Activated CD4-positive, alpha-beta T cell treated with anti-CD3 and anti-CD28 coated beads, Interleukin-2, amount 10 ng/mL, durations not matched to agents 7 days and 5 days (primary cell): Measurements from ENCODE around the gene GALNTL6. TPM values are rescaled to one million over a fixed set of nuclear protein-coding genes. Genes with fewer than 3 reads are reported as not detected.

Source experiments
- CTCF ChIA-PET: fragments of 350-600 bp; sonication (Branson Sonifier 250); formaldehyde crosslinking; loops from one replicate; lab custom pipeline; 2021; ENCODE audit warnings: antibody characterized with exemption; lab: Charles Lee
- POLR2A ChIA-PET: fragments of 350-600 bp; sonication (Branson Sonifier 250); formaldehyde crosslinking; loops from one replicate; lab custom pipeline; 2021; ENCODE audit warnings: antibody characterized with exemption; lab: Charles Lee
- DNase-seq: peaks from one replicate; pipeline ENCODE4 v3.0.0-alpha.2; 2020
- H3K27ac Mint-ChIP-seq: one replicate; pipeline ENCODE4 v1.8.0; 2021; ENCODE audit warnings: mild to moderate bottlenecking, moderate library complexity, mixed read lengths
- H3K27me3 Mint-ChIP-seq: one replicate; pipeline ENCODE4 v1.8.0; 2021; ENCODE audit warnings: mixed read lengths
- H3K36me3 Mint-ChIP-seq: one replicate; pipeline ENCODE4 v1.8.0; 2021; ENCODE audit warnings: low read depth, mixed read lengths
- H3K4me1 Mint-ChIP-seq: one replicate; pipeline ENCODE4 v1.8.0; 2021; ENCODE audit warnings: mixed read lengths
- H3K4me3 Mint-ChIP-seq: one replicate; pipeline ENCODE4 v1.8.0; 2021; ENCODE audit warnings: mild to moderate bottlenecking, moderate library complexity, mixed read lengths
- H3K9me3 Mint-ChIP-seq: one replicate; pipeline ENCODE4 v1.8.0; 2021; ENCODE audit warnings: mixed read lengths
- total RNA-seq, 2 experiments: library from RNA; stranded (reverse); gene quantifications; one replicate each; pipeline ENCODE4 v1.2.3, GENCODE V29; 2021

The GALNTL6 gene
- total RNA-seq, 2 experiments from 2014 or later = not detected

DNA sequence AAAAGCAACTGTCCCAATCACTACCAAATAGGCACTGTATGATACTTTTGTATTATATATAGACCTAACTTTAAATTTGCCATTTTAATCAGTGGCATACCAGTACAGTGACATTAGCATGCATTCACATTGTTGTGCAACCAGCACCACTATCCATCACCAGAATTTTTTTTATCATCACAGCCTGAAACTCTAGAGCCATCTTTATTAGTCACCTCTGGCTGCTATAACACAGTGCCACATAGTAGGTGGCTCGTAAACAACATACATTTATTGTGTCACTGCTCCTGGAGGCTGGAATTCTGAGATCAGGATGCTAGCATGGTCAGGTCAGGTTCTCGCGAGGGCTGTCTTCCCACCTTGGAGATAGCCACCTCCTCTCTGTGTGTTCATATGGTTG is 1167.0 kb downstream of the GALNTL6 start:
- H3K27me3 Mint-ChIP-seq = no peaks in the 10 kb centered on the region
- ChIA-PET POLR2A (no interaction called here), CTCF (no interaction called here)
- no peaks in the 10 kb centered on the region for H3K36me3 Mint-ChIP-seq
- no peaks in the 10 kb centered on the region for H3K4me1 Mint-ChIP-seq
- H3K9me3 Mint-ChIP-seq = no peaks in the 10 kb centered on the region
- DNase-seq = no peak
- no peak overlapping the region for H3K27ac Mint-ChIP-seq
- no peak overlapping the region for H3K4me3 Mint-ChIP-seq

DNA sequence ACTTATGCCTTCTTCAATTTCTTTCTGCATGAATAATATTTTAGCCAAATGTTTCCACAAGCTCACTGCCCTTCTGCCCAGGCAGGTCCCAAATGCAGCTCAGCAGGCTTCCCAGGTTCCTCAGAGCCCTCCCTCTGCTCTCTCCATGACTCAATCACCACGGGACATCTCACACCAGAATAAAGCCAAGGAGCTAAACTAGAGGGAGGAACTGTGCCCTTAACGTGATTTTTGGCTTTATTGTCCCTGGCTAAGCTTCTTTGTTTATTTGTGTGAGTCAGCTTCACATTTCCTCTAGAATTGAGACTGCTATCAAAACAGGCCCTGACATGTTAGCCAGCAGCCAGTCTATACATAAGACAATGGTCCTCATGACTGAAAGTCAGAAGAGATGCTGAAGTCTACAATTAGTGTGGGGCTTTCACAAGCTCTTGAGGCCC is 1169.0 kb downstream of the GALNTL6 start:
- H3K36me3 Mint-ChIP-seq = no peaks in the 10 kb centered on the region
- H3K4me3 Mint-ChIP-seq = no peak overlapping the region
- no peak overlapping the region for H3K27ac Mint-ChIP-seq
- POLR2A ChIA-PET = no interaction called here
- peaks cover 2% of the 10 kb centered on the region for H3K27me3 Mint-ChIP-seq
- H3K9me3 Mint-ChIP-seq = no peaks in the 10 kb centered on the region
- no peaks in the 10 kb centered on the region for H3K4me1 Mint-ChIP-seq
- no peak for DNase-seq
- CTCF ChIA-PET = interaction anchor here (1.1 kb wide), 1 partner anchor 8 kb away, joined by 3 read pairs; no protein-coding TSS in a partner anchor

DNA sequence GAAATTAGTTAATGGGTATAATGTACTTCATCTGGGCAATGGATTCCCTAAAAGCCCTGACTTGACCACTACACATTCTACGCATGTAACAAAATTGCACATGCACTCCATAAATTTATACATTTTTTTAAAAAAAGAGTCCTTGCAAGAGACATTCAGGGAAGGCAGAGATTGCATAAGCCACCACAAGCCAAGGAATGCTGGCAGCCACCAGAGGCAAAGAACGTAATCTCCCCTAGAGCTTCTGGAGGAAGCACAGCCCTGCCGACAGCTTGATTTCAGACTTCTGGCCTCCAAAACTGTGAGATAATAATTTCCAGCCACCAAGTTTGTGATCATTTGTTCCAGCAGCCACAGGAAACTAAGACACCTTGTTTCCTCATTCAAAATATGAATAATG is 1169.8 kb downstream of the GALNTL6 start:
- DNase-seq = no peak
- Mint-ChIP-seq H3K9me3 (no peaks in the 10 kb centered on the region), H3K4me1 (no peaks in the 10 kb centered on the region), H3K4me3 (no peak overlapping the region), H3K36me3 (no peaks in the 10 kb centered on the region), H3K27ac (no peak overlapping the region), H3K27me3 (peaks cover 2% of the 10 kb centered on the region)
- CTCF ChIA-PET = interaction anchor here (1.1 kb wide), 1 partner anchor 9 kb away, joined by 3 read pairs; no protein-coding TSS in a partner anchor
- POLR2A ChIA-PET = no interaction called here

DNA sequence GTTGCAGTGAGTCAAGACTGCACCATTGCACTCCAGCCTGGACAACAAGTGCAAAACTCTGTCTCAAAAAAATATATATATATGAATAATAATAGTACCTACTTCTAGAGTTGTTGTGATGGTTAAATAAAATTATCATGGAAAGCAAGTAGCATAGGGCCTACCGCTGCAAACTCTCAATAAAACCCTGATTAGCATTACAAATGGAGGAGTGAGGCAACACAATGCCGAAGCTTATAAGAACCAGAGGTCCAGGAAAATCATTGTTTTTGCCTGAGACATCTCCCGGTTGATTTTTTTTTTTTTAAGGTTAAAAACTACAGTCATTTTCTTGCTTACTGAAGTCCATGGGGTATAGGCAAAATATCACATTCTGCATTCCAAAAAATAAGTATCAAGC is 1170.4 kb downstream of the GALNTL6 start:
- no peaks in the 10 kb centered on the region for H3K4me1 Mint-ChIP-seq
- POLR2A ChIA-PET = no interaction called here

DNA sequence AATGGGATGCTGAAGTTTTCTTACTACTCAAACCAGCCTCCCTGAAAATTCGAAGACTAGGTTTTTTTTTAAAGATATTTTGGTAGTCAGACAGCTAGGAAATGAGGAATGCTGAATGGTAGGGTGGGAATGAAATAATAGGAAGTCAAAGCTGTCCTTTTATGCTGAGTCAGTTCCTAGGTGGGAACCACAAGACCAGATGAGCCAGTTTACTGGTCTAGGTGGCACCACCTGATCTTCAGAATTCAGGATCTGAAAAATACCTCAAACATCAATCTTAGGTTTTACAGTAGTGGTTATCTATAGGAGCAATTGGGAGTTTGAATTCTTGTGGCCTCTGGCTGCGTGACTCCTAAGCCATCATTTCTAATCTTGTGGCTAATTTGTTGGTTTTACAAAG is 1172.3 kb downstream of the GALNTL6 start:
- Mint-ChIP-seq H3K36me3 (no peaks in the 10 kb centered on the region), H3K4me3 (no peak overlapping the region), H3K4me1 (no peaks in the 10 kb centered on the region), H3K27me3 (peaks cover 2% of the 10 kb centered on the region), H3K9me3 (no peaks in the 10 kb centered on the region), H3K27ac (no peak overlapping the region)
- CTCF ChIA-PET = no interaction called here
- DNase-seq = no peak
- POLR2A ChIA-PET = no interaction called here

More for the DNA sequence above, 1170.4 kb downstream of the GALNTL6 start:
- H3K4me3 Mint-ChIP-seq = no peak overlapping the region
- no peaks in the 10 kb centered on the region for H3K9me3 Mint-ChIP-seq
- CTCF ChIA-PET = no interaction called here
- H3K27me3 Mint-ChIP-seq = peaks cover 2% of the 10 kb centered on the region
- no peaks in the 10 kb centered on the region for H3K36me3 Mint-ChIP-seq
- no peak overlapping the region for H3K27ac Mint-ChIP-seq
- no peak for DNase-seq

DNA sequence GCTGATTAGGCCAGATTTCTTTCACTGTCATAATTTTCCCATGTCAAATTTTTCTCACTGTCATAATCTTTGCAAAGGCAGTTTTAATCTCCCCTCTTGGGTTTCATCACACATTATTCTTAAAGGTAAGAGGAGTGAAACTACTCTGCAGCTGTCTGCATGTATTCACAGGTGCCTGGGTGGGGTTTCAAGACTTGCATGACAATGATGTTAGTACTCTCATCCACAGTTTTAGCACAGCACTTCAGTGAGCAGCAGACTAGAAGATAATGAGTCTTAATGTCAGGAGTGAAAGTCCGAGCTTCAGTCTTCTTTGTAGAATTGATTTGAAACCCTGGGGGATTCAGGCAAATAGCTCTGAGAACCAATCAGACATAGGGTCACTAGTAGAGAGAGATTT is 1172.9 kb downstream of the GALNTL6 start:
- Mint-ChIP-seq H3K36me3 (no peaks in the 10 kb centered on the region), H3K4me1 (no peaks in the 10 kb centered on the region), H3K4me3 (no peak overlapping the region), H3K27ac (no peak overlapping the region), H3K9me3 (no peaks in the 10 kb centered on the region), H3K27me3 (peaks cover 2% of the 10 kb centered on the region)
- ChIA-PET CTCF (no interaction called here), POLR2A (no interaction called here)
- DNase-seq = no peak

DNA sequence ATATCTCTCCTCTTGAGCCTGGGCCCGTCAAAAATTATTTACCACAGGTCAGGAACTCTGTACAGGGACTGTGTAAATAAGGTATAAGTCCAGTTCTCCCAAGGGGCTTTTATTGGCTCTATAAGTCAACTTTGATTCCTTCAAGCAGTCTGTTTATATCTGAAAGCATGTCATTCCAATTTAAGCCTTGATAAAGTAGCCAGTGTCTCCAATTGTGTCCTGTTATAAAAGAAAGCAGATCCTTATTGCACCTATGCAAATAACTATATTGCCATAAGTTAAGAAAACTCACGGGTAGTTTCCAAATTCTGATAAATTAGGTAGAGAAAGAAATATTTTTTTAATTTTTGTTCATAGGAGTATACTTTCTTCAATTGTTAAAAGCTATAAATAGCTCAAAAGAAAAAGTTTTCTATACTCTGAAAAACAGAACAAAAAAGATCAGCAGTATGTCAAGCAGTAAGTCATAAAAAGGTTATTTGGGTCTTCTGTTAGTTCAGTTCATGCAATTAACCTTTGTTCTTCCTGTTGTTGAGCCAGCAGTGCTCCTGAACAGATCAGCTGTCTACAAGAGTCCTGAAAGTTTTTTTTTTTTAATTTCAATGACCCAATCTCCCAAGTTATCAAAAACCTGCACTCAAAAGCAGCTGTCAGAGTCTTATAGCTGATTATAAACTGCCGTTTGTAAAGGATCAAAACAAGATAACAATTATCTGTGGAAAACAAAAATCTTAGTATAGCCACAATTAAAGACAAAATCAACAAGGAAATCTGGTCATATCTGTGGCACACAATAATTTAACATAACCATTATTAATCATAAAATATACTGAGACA is 1177.0 kb downstream of the GALNTL6 start:
- H3K4me1 Mint-ChIP-seq = no peaks in the 10 kb centered on the region
- H3K4me3 Mint-ChIP-seq = no peak overlapping the region
- H3K27ac Mint-ChIP-seq = no peak overlapping the region
- CTCF ChIA-PET = interaction anchor here (0.5 kb wide), 1 partner anchor 225 kb away, joined by 4 read pairs; no protein-coding TSS in a partner anchor
- peaks cover 2% of the 10 kb centered on the region for H3K27me3 Mint-ChIP-seq
- H3K36me3 Mint-ChIP-seq = no peaks in the 10 kb centered on the region
- POLR2A ChIA-PET = no interaction called here
- DNase-seq = no peak
- H3K9me3 Mint-ChIP-seq = no peaks in the 10 kb centered on the region

DNA sequence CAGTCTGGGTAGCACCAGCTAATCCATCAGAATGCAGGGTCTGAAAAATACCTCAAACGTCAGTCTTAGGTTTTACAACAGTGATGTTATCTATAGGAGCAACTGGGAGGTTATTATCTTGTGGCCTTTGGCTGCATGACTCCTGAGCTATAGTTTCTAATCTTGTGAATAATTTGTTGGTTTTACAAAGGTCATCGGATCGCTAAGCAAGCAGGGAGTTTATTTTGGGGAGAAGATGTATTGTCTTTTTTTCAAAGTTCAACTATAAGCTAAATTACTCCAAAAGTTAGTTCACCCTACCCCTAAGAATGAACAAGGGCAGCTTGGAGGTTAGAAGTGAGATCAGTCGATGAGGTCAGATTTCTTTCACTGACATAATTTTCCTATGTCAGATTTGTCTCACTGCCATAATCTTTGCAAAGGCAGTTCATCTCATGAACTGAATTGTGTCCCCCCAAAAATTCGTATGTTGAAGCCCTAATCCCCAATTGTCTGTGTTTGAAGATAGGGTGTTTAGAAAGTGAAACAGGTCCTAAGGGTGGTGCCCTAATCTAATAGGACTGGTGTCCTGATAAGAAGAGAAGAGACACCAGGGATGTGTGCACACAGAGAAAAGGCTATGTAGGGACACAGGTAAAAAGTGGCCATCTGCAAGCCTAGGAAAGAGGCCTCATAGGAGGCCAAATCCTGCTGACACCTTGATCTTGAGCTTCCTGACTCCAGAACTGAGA is 1179.6 kb downstream of the GALNTL6 start:
- POLR2A ChIA-PET = no interaction called here
- Mint-ChIP-seq H3K4me3 (no peak overlapping the region), H3K4me1 (no peaks in the 10 kb centered on the region), H3K9me3 (no peaks in the 10 kb centered on the region), H3K27ac (no peak overlapping the region), H3K36me3 (no peaks in the 10 kb centered on the region), H3K27me3 (no peaks in the 10 kb centered on the region)
- no peak for DNase-seq
- CTCF ChIA-PET = interaction anchor here (1.0 kb wide), 1 partner anchor 11 kb away, joined by 3 read pairs; no protein-coding TSS in a partner anchor

DNA sequence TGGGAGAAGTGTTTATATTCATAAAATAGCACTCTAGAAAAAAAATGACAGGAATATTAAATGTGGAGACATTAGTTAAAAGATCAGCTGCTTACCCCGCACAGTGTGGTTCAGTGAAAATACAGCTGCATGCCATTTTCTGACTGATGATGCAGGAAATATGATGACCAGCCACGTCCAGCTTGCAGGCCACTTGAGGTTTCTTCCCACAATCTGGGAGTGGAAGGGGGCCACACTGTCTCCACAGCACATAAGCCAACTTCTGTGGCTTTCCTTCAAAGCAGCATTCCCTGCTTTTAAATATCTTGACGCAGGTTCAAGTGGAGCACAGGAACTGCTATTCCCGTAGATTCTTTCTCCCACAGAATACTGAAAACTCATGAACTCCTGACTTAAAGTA is 1182.0 kb downstream of the GALNTL6 start:
- POLR2A ChIA-PET = no interaction called here
- H3K4me3 Mint-ChIP-seq = no peak overlapping the region
- H3K36me3 Mint-ChIP-seq = no peaks in the 10 kb centered on the region
- CTCF ChIA-PET = interaction anchor here (0.6 kb wide), 1 partner anchor 322 kb away, joined by 3 read pairs; no protein-coding TSS in a partner anchor
- H3K9me3 Mint-ChIP-seq = no peaks in the 10 kb centered on the region
- H3K4me1 Mint-ChIP-seq = no peaks in the 10 kb centered on the region
- H3K27ac Mint-ChIP-seq = no peak overlapping the region
- no peak for DNase-seq
- H3K27me3 Mint-ChIP-seq = peaks cover 1% of the 10 kb centered on the region

DNA sequence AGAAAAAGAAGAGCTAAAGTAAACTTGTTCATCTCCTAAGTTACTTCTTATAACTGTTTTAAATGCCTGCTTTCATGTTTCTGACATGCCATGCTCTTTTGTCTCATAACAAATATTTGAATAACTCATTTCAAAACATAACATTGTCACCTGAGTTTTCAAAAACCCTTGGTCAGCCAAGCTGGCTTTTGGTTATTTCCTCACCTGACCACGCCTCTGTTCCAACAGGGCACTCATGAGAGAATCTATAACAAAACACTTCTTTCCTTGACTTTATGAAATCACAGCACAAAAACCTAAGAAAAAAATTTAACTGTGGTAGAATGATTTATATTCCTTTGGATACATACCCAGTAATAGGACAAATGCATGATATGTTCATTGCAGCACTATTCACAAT is 1182.5 kb downstream of the GALNTL6 start:
- peaks cover 1% of the 10 kb centered on the region for H3K27me3 Mint-ChIP-seq
- H3K27ac Mint-ChIP-seq = no peak overlapping the region
- no peaks in the 10 kb centered on the region for H3K4me1 Mint-ChIP-seq
- POLR2A ChIA-PET = no interaction called here
- CTCF ChIA-PET = no interaction called here
- no peaks in the 10 kb centered on the region for H3K9me3 Mint-ChIP-seq
- H3K36me3 Mint-ChIP-seq = no peaks in the 10 kb centered on the region
- H3K4me3 Mint-ChIP-seq = no peak overlapping the region
- DNase-seq = no peak

DNA sequence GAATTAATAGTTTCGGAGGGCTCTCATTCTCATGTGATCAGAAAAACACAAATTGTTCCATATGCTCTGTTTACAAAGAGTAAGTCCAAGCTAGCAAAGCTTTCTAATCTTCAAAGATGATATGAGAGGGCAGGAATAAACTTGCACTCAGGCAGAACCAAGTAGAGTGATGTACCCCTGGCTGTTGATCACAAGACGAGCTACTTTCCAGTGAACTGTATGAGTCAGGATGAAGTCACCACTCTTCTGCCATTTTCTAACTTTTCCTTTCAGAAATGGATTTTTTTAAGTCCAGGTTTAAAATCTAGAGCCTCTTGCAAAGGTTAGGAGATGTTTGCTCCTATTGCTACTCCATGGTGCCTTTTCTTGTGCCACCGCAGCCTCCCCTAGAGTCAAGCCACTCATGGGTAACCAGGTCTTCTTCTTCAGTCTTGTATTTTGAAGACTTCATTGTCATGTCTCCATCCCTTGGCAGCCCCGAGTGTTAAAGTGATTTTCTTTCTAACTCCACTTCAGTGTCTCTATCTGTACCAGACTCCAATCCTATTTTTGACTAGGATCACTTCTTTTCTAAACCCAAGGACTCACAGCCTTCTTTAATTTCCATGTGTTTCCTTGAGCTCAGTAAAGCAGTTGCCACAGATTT is 1183.5 kb downstream of the GALNTL6 start:
- no peaks in the 10 kb centered on the region for H3K36me3 Mint-ChIP-seq
- DNase-seq = no peak
- no peak overlapping the region for H3K4me3 Mint-ChIP-seq
- CTCF ChIA-PET = interaction anchor here (0.5 kb wide), 1 partner anchor 246 kb away, joined by 3 read pairs; no protein-coding TSS in a partner anchor
- no peak overlapping the region for H3K27ac Mint-ChIP-seq
- H3K9me3 Mint-ChIP-seq = no peaks in the 10 kb centered on the region
- peaks cover 3% of the 10 kb centered on the region for H3K27me3 Mint-ChIP-seq
- no peaks in the 10 kb centered on the region for H3K4me1 Mint-ChIP-seq
- POLR2A ChIA-PET = no interaction called here

DNA sequence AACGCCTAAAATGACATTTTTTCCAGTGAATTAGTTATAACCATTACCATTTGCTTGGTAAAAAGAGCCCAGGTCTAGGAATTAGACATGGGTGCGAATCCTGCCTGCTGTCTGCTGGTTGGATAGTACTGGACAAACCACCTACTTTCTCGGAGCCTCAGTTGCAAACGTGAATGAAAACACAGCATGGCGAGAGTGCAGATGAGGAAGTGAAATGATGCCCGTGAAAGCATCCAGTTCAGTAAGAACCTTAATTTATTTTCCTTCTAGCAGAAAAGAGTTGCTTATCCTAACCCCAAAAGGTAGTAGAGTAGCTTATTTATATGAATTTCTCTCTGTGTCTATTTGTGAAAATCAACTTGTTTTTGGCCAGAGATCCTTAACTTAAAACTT is 1184.0 kb downstream of the GALNTL6 start:
- ChIA-PET POLR2A (no interaction called here), CTCF (interaction anchor here (0.5 kb wide), 1 partner anchor 246 kb away, joined by 3 read pairs; no protein-coding TSS in a partner anchor)
- H3K36me3 Mint-ChIP-seq = no peaks in the 10 kb centered on the region
- no peak overlapping the region for H3K4me3 Mint-ChIP-seq
- H3K9me3 Mint-ChIP-seq = no peaks in the 10 kb centered on the region
- DNase-seq = no peak
- H3K4me1 Mint-ChIP-seq = no peaks in the 10 kb centered on the region
- no peak overlapping the region for H3K27ac Mint-ChIP-seq
- peaks cover 3% of the 10 kb centered on the region for H3K27me3 Mint-ChIP-seq

DNA sequence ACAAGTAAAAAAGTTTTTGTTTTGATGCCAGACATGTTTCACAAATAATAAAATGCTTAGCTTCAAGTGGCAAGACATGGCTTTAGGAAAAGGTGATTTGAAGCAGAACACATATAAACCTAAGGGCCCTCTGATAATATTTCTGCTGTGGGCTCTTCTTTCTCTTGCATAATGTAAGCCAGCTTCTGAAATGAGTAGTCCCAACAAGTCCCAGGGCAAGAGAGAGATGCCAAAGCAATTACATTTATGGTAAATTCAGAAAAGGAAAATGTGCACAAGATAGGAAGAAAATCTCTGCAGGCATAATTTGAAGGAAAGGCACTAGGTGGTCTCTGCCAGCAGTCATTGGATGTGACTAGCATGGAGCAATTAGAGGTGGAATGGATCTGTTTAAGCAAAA is 1184.7 kb downstream of the GALNTL6 start:
- ChIA-PET CTCF (no interaction called here), POLR2A (no interaction called here)
- Mint-ChIP-seq H3K27ac (no peak overlapping the region), H3K36me3 (no peaks in the 10 kb centered on the region), H3K4me3 (no peak overlapping the region), H3K4me1 (no peaks in the 10 kb centered on the region), H3K27me3 (peaks cover 3% of the 10 kb centered on the region), H3K9me3 (no peaks in the 10 kb centered on the region)
- no peak for DNase-seq
